Keratinocyte (primary cell): ENCODE results near the gene GLTP. TPM values are rescaled to one million over a fixed set of nuclear protein-coding genes. Genes with fewer than 3 reads are reported as not detected.
A peak's percentile ranks its signal among the peaks of the same experiment; 100 is the strongest.

Source experiments
- DNase-seq: peaks from one replicate; pipeline ENCODE4 v3.0.0-alpha.2; 2011; ENCODE audit warnings: low read depth, missing footprints, low spot score
- FAIRE-seq: peaks from 2 replicates; lab custom pipeline; 2011; peaks lifted over from hg19 to GRCh38; lab: Jason Lieb, UNC
- H2AFZ ChIP-seq: 2 replicates; pipeline ENCODE4 v1.6.0; 2012; ENCODE audit warnings: low read length, control low read depth, inconsistent platforms; ENCODE audit not compliant: control insufficient read depth
- H3K27ac ChIP-seq: 2 replicates; pipeline ENCODE4 v1.5.1; 2011; ENCODE audit warnings: low read length; ENCODE audit not compliant: control insufficient read depth, insufficient read depth
- H3K27me3 ChIP-seq: 3 replicates; pipeline ENCODE4 v1.6.0; 2011; ENCODE audit warnings: low read length; ENCODE audit not compliant: control insufficient read depth, insufficient read depth; ENCODE audit errors: extremely low read depth
- H3K36me3 ChIP-seq, 2 experiments: 2 replicates in 1 of 2; 3 replicates in 1 of 2; pipeline ENCODE4 v1.5.1; 2011; ENCODE audit warnings: low read length in 2 of 2, mild to moderate bottlenecking in 1 of 2; ENCODE audit not compliant: control insufficient read depth in 2 of 2, insufficient read depth in 2 of 2; ENCODE audit errors: extremely low read depth in 1 of 2
- H3K4me1 ChIP-seq: 3 replicates; pipeline ENCODE4 v1.5.1; 2011; ENCODE audit warnings: low read length; ENCODE audit not compliant: control insufficient read depth, insufficient read depth; ENCODE audit errors: extremely low read depth
- H3K4me2 ChIP-seq: 3 replicates; pipeline ENCODE4 v1.6.0; 2011; ENCODE audit warnings: low read depth, low read length; ENCODE audit not compliant: control insufficient read depth, insufficient read depth; ENCODE audit errors: extremely low read depth
- H3K4me3 ChIP-seq, 3 experiments: fragments of 200-600 bp in 1 of 3; sonication (generic) in 1 of 3; 2 replicates in 2 of 3; 3 replicates in 1 of 3; pipeline ENCODE4 v1.5.1; 2011 to 2016; ENCODE audit warnings: low read length in 3 of 3, mild to moderate bottlenecking in 3 of 3, control low read depth in 2 of 3, inconsistent platforms in 1 of 3, low read depth in 1 of 3, mixed read lengths in 1 of 3, mixed run types in 1 of 3, moderate library complexity in 1 of 3; ENCODE audit not compliant: control insufficient read depth in 2 of 3, insufficient read depth in 2 of 3; ENCODE audit errors: extremely low read depth in 1 of 3
- H3K79me2 ChIP-seq: 2 replicates; pipeline ENCODE4 v1.6.0; 2012; ENCODE audit warnings: low read length; ENCODE audit not compliant: control insufficient read depth, insufficient read depth
- H3K9ac ChIP-seq: 3 replicates; pipeline ENCODE4 v1.6.0; 2011; ENCODE audit warnings: low read length; ENCODE audit not compliant: control insufficient read depth, insufficient read depth; ENCODE audit errors: extremely low read depth
- H3K9me1 ChIP-seq: 3 replicates; pipeline ENCODE4 v1.6.0; 2011; ENCODE audit warnings: low read length; ENCODE audit not compliant: control insufficient read depth, insufficient read depth; ENCODE audit errors: extremely low read depth
- H3K9me3 ChIP-seq: 2 replicates; pipeline ENCODE4 v1.5.1; 2012; ENCODE audit warnings: low read depth, low read length; ENCODE audit not compliant: control insufficient read depth
- H4K20me1 ChIP-seq: 3 replicates; pipeline ENCODE4 v1.6.0; 2011; ENCODE audit warnings: low read length; ENCODE audit not compliant: control insufficient read depth, insufficient read depth; ENCODE audit errors: extremely low read depth
- EZH2 ChIP-seq: IDR thresholded peaks from one replicate; pipeline ENCODE4 v1.6.1; 2012; ENCODE audit warnings: inconsistent platforms, mild to moderate bottlenecking, low read length, moderate library complexity
- dilution Hi-C: fragments of 300-500 bp; cut with MboI; formaldehyde crosslinking; loops from one replicate; pipeline ENCODE4 v1.7.0; 2020; ENCODE audit warnings: low sequenced_read_pairs; ENCODE audit not compliant: extremely low pct_ligation_motif_present
- polyA plus RNA-seq, 5 experiments: library from polyadenylated mRNA; depleted of rRNA in 3 of 5; stranded (reverse) in 3 of 5; stranded (forward) in 1 of 5; unstranded in 1 of 5; fragments of >200 nt; gene quantifications; 1 replicate in 1 of 5; 2 replicates in 3 of 5; 3 replicates in 1 of 5; pipeline versions ENCODE4 v1.2.1 to v1.2.3, GENCODE V29; 2011 to 2012; ENCODE audit warnings: missing spikeins in 2 of 5, low read depth in 1 of 5, low replicate concordance in 1 of 5
- TF ChIP-seq, protein P1 (sequence below), 3 experiments: IDR thresholded peaks in 1 of 3; conservative IDR thresholded peaks in 1 of 3; optimal IDR thresholded peaks in 1 of 3; 2 replicates in 2 of 3; 3 replicates in 1 of 3; pipeline versions ENCODE3 to v1.5.1; 2011; ENCODE audit warnings: low read length in 3 of 3, mild to moderate bottlenecking in 3 of 3, moderate library complexity in 2 of 3, control low read depth in 1 of 3, inconsistent platforms in 1 of 3; ENCODE audit not compliant: insufficient read depth in 2 of 3; ENCODE audit errors: extremely low read depth in 1 of 3

The GLTP gene
- polyA plus RNA-seq, 1 donor (not counting 4 experiments of a cell fraction or from before 2014, with no cell fraction given): 54.6 TPM

GRCh38 chr12:109811624-109811995, 68.7 kb downstream of the GLTP start:
- Histone ChIP-seq H3K27me3 (no peaks in the 10 kb centered on the region), H3K4me2 (no peak overlapping the region), H3K9me3 (no peaks in the 10 kb centered on the region), H3K79me2 (no peaks in the 10 kb centered on the region), H3K4me1 (no peaks in the 10 kb centered on the region), H2AFZ (no peak overlapping the region), H3K9me1 (no peaks in the 10 kb centered on the region), H3K27ac (no peak overlapping the region), H4K20me1 (no peaks in the 10 kb centered on the region), H3K36me3 (no peaks in the 10 kb centered on the region), H3K4me3 (no peak overlapping the region), H3K9ac (no peak overlapping the region)
- FAIRE-seq: no peak
- no peak for DNase-seq
- dilution Hi-C loops: no loop called here
- no peak for TF ChIP-seq EZH2
- TF ChIP-seq, protein P1, sequence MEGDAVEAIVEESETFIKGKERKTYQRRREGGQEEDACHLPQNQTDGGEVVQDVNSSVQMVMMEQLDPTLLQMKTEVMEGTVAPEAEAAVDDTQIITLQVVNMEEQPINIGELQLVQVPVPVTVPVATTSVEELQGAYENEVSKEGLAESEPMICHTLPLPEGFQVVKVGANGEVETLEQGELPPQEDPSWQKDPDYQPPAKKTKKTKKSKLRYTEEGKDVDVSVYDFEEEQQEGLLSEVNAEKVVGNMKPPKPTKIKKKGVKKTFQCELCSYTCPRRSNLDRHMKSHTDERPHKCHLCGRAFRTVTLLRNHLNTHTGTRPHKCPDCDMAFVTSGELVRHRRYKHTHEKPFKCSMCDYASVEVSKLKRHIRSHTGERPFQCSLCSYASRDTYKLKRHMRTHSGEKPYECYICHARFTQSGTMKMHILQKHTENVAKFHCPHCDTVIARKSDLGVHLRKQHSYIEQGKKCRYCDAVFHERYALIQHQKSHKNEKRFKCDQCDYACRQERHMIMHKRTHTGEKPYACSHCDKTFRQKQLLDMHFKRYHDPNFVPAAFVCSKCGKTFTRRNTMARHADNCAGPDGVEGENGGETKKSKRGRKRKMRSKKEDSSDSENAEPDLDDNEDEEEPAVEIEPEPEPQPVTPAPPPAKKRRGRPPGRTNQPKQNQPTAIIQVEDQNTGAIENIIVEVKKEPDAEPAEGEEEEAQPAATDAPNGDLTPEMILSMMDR (optimal IDR thresholded peaks at IDR 0.05 in 1 of 3, IDR thresholded peaks at IDR 0.05 in 1 of 3, conservative IDR thresholded peaks at IDR 0.05 in 1 of 3; ENCODE audit: extremely low read depth in 1 of 3, insufficient read depth in 2 of 3, low read length in 3 of 3): peak in 1 of 3 experiments; percentile 3

DNA sequence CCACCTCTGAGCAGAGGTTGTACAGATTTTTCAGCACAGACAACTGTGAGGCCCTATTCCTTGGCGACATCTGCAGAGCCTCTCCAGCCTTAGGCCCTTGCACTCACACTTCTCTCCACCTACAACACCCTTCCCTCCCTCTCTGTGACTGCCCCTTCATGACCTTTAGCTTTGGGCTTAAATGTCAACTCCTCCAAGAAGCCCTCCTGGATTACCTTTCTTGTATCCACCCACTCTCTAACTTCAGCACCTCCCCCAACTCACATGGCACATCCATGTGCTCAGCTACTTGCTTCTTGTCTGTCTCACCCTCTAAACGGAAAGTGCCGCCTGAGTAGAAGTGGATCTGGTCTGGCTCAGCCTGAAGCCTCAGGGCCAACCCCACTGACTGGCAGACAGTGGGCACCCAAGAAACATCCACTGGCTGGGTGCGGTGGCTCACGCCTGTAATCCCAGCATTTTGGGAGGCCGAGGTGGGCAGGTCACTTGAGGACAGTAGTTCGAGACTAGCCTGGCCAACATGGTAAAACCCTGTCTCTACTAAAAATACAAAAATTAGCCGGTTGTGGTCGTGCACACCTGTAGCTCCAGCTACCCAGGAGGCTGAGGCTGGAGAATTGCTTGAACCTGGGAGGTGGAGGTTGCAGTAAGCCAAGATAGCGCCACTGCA, 69.3 kb downstream of the GLTP start:
- FAIRE-seq (no peak), DNase-seq (no peak)
- H3K9me3 ChIP-seq: no peaks in the 10 kb centered on the region
- H3K4me2 ChIP-seq: no peak overlapping the region
- no peaks in the 10 kb centered on the region for H3K79me2 ChIP-seq
- H4K20me1 ChIP-seq: no peaks in the 10 kb centered on the region
- dilution Hi-C loops: no loop called here
- no peak overlapping the region for H3K4me3 ChIP-seq
- H2AFZ ChIP-seq: no peak overlapping the region
- H3K9ac ChIP-seq: no peak overlapping the region
- H3K27ac ChIP-seq: no peak overlapping the region
- no peaks in the 10 kb centered on the region for H3K27me3 ChIP-seq
- H3K4me1 ChIP-seq: no peaks in the 10 kb centered on the region
- no peaks in the 10 kb centered on the region for H3K36me3 ChIP-seq
- TF ChIP-seq EZH2: no peak
- TF ChIP-seq, protein P1 (optimal IDR thresholded peaks at IDR 0.05 in 1 of 3, IDR thresholded peaks at IDR 0.05 in 1 of 3, conservative IDR thresholded peaks at IDR 0.05 in 1 of 3; ENCODE audit: extremely low read depth in 1 of 3, insufficient read depth in 2 of 3, low read length in 3 of 3): no peak
- no peaks in the 10 kb centered on the region for H3K9me1 ChIP-seq
